ENCODE results near the gene GGN. TPM values are rescaled to one million over a fixed set of nuclear protein-coding genes. Genes with fewer than 3 reads are reported as not detected.
A peak's percentile ranks its signal among the peaks of the same experiment; 100 is the strongest.

The GGN gene
- total RNA-seq, 3 donors from 2014 or later, result 0.12 to 0.20 TPM; not detected in 1

DNA sequence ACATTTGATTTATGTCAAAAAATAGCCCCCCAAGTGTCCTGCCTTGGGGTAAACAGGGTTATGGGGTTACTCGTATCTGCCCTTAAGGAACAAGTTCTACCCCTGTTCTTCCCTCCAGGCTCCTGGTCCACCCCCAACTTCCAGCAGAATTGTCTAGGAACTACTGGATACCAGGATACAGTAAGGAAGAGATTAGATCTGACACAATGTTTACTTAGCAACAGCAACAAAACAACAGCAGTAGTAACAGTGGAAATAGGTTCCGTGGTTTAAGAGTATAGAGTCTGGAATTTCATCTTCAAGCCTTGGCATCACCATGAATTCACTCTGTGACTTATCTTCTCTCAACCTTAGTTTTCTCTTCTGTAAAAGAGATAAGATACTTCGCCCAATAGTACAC, 13.3 kb upstream of the GGN start:
- Histone ChIP-seq H3K4me1 (ENCODE audit: low read depth) (no peaks in the 10 kb centered on the region), H3K4me3 (no peak overlapping the region), H3K36me3 (ENCODE audit: low read depth) (no peaks in the 10 kb centered on the region), H3K9me3 (no peaks in the 10 kb centered on the region)
- intact Hi-C loops (cut with DNase I, micrococcal nuclease), result loop anchor here in 1 of 2 donors (10.0 kb wide), 1 partner anchor 234 kb away; no protein-coding TSS in a partner anchor
- DNase-seq (no peak), ATAC-seq (no peak)
- no peak for TF ChIP-seq CTCF (IDR thresholded peaks at IDR 0.05)

DNA sequence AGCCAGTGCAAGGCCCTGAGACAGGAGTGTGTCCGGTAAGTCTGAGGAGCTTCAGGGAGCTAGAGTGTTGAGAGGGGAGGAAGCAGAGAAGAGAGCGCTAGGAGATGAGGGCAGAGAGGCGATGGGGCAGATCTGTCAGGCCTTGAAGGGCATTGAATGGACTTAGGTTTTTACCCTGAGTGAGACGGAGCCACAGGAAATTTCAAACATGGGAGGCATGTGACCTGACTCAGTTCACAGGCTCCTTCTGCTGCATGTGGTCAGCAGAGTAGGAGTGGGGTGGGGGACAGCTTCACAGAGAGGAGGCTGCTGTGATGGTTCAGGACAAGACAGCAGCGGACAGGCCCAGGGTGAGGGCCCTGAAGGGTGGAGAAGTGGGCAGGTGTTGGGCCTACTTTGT, 12.5 kb upstream of the GGN start:
- Histone ChIP-seq H3K4me3 (no peak overlapping the region), H3K9me3 (no peaks in the 10 kb centered on the region), H3K36me3 (ENCODE audit: low read depth) (no peaks in the 10 kb centered on the region), H3K4me1 (ENCODE audit: low read depth) (no peaks in the 10 kb centered on the region)
- DNase-seq (no peak), ATAC-seq (no peak)
- no peak for TF ChIP-seq CTCF (IDR thresholded peaks at IDR 0.05)
- intact Hi-C loops (cut with DNase I, micrococcal nuclease), result loop anchor here in 1 of 2 donors (10.0 kb wide), 1 partner anchor 234 kb away; no protein-coding TSS in a partner anchor

GRCh38 chr19:38399537-38399936, 11.7 kb upstream of the GGN start:
- ATAC-seq (no peak), DNase-seq (no peak)
- H3K4me1 ChIP-seq (ENCODE audit: low read depth), result no peaks in the 10 kb centered on the region
- H3K9me3 ChIP-seq, result no peaks in the 10 kb centered on the region
- no peak overlapping the region for H3K4me3 ChIP-seq
- intact Hi-C loops (cut with DNase I, micrococcal nuclease), result no loop called here
- no peak for TF ChIP-seq CTCF (IDR thresholded peaks at IDR 0.05)
- H3K36me3 ChIP-seq (ENCODE audit: low read depth), result no peaks in the 10 kb centered on the region

GRCh38 chr19:38399081-38399480, 11.2 kb upstream of the GGN start:
- TF ChIP-seq CTCF (IDR thresholded peaks at IDR 0.05), result no peak
- intact Hi-C loops (cut with DNase I, micrococcal nuclease), result no loop called here
- no peaks in the 10 kb centered on the region for H3K36me3 ChIP-seq (ENCODE audit: low read depth)
- H3K9me3 ChIP-seq, result no peaks in the 10 kb centered on the region
- ATAC-seq (no peak), DNase-seq (no peak)
- no peaks in the 10 kb centered on the region for H3K4me1 ChIP-seq (ENCODE audit: low read depth)
- H3K4me3 ChIP-seq, result no peak overlapping the region

GRCh38 chr19:38395381-38396114, 7.7 kb upstream of the GGN start:
- no peak for TF ChIP-seq CTCF (IDR thresholded peaks at IDR 0.05)
- H3K4me1 ChIP-seq (ENCODE audit: low read depth), result no peaks in the 10 kb centered on the region
- ATAC-seq (peak; percentile 74), DNase-seq (no peak)
- intact Hi-C loops (cut with DNase I, micrococcal nuclease), result no loop called here
- H3K9me3 ChIP-seq, result no peaks in the 10 kb centered on the region
- H3K36me3 ChIP-seq (ENCODE audit: low read depth), result no peaks in the 10 kb centered on the region
- H3K4me3 ChIP-seq, result no peak overlapping the region
